GM12891 (cell line): ENCODE results near the gene PLCL1.

Experiments used
- POLR2A ChIP-seq: IDR thresholded peaks from 2 replicates; pipeline ENCODE4 v1.6.1; 2011; ENCODE audit warnings: low read depth, low read length, control low read depth
- POLR2AphosphoS5 ChIP-seq: IDR thresholded peaks from 2 replicates; pipeline ENCODE4 v1.6.1; 2011; ENCODE audit warnings: low read depth, low read length, control low read depth
- SPI1 ChIP-seq: IDR thresholded peaks from 2 replicates; pipeline ENCODE4 v1.6.1; 2011; ENCODE audit warnings: low read depth, low read length, control low read depth
- TAF1 ChIP-seq: IDR thresholded peaks from 2 replicates; pipeline ENCODE4 v1.6.1; 2011; ENCODE audit warnings: low read depth, low read length, control low read depth

DNA sequence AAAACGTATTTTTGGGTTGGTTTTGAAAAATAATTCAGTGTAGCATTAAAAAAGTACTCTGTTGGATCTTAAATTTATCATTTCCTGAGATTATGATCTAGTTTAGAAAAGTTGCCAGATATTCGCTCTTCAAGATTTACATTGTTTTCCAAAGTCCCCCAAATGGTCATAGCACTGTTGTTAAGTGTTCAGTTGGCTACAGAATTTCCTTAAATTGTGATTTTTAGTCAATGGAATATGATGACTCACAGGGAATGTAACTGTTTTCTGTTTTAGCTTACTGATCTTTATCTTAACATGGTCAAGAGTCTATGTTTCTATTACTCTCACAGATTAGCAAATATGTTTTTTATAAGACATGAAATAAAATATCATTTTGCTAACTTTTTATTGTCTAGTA lies 23.2 kb downstream of the PLCL1 start:
- TF ChIP-seq POLR2A, result no peak
- TF ChIP-seq POLR2AphosphoS5, result no peak
- no peak for TF ChIP-seq TAF1
- TF ChIP-seq SPI1, result no peak
